ENCODE measurements around the gene WASF3. TPM values are rescaled to one million over a fixed set of nuclear protein-coding genes. Genes with fewer than 3 reads are reported as not detected.

WASF3 gene
- total RNA-seq, 1 experiment from 2014 or later = 3.4 TPM

- H3K27ac ChIP-seq (ENCODE audit: low read depth, low read length) = no peak overlapping the region
- H3K4me2 ChIP-seq (ENCODE audit: low read length) = no peak overlapping the region
- no peaks in the 10 kb centered on the region for H3K4me1 ChIP-seq (ENCODE audit: control insufficient read depth in 1 of 2, insufficient read depth in 2 of 2, low read length in 2 of 2)
- CTCF ChIA-PET = no interaction called here
- no peak for DNase-seq (ENCODE audit: low read depth, low spot score)
- intact Hi-C loops (cut with micrococcal nuclease) = no loop called here
- no peak overlapping the region for H3K4me3 ChIP-seq (replicated peaks in 1 of 2; ENCODE audit: low read depth in 1 of 2, low read length in 2 of 2)
- POLR2A ChIA-PET = no interaction called here
- no peak for TF ChIP-seq POLR2AphosphoS5 (IDR thresholded peaks at IDR 0.05; ENCODE audit: low read depth, low read length)
- no peak for TF ChIP-seq CEBPB (IDR thresholded peaks at IDR 0.05; ENCODE audit: low read depth)
- TF ChIP-seq SIN3A (IDR thresholded peaks at IDR 0.05; ENCODE audit: low read depth) = no peak
- no peak for TF ChIP-seq TCF7L2 (IDR thresholded peaks at IDR 0.05; ENCODE audit: borderline replicate concordance, extremely low read depth, insufficient read depth, insufficient read length)
- no peak for TF ChIP-seq SP1 (IDR thresholded peaks at IDR 0.05; ENCODE audit: low read depth)
- TF ChIP-seq, protein P1, sequence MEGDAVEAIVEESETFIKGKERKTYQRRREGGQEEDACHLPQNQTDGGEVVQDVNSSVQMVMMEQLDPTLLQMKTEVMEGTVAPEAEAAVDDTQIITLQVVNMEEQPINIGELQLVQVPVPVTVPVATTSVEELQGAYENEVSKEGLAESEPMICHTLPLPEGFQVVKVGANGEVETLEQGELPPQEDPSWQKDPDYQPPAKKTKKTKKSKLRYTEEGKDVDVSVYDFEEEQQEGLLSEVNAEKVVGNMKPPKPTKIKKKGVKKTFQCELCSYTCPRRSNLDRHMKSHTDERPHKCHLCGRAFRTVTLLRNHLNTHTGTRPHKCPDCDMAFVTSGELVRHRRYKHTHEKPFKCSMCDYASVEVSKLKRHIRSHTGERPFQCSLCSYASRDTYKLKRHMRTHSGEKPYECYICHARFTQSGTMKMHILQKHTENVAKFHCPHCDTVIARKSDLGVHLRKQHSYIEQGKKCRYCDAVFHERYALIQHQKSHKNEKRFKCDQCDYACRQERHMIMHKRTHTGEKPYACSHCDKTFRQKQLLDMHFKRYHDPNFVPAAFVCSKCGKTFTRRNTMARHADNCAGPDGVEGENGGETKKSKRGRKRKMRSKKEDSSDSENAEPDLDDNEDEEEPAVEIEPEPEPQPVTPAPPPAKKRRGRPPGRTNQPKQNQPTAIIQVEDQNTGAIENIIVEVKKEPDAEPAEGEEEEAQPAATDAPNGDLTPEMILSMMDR (IDR thresholded peaks at IDR 0.05 in 2 of 3, conservative IDR thresholded peaks at IDR 0.05 in 1 of 3; ENCODE audit: borderline replicate concordance in 1 of 3, insufficient read depth in 1 of 3, low read depth in 2 of 3, low read length in 2 of 3) = no peak
- TF ChIP-seq RAD21 (IDR thresholded peaks at IDR 0.05; ENCODE audit: low read depth) = no peak
- no peak for TF ChIP-seq POLR2A (IDR thresholded peaks at IDR 0.05; ENCODE audit: borderline replicate concordance, extremely low read depth, insufficient read depth, insufficient read length)
- no peak for TF ChIP-seq MAX (IDR thresholded peaks at IDR 0.05)
- no peak for TF ChIP-seq CBX3 (IDR thresholded peaks at IDR 0.05; ENCODE audit: low read depth)
- H3K27me3 ChIP-seq (ENCODE audit: insufficient read depth, low read length) = peaks cover 74% of the 10 kb centered on the region
- no peaks in the 10 kb centered on the region for H4K20me1 ChIP-seq (ENCODE audit: insufficient read depth)
- no peak overlapping the region for H2AFZ ChIP-seq (ENCODE audit: low read depth, low read length, poor library complexity, severe bottlenecking)
- no TSS peak for BruUV-seq (replicated peaks)
- H3K9me3 ChIP-seq (ENCODE audit: control insufficient read depth in 1 of 2, insufficient read depth in 1 of 2, low read depth in 1 of 2, low read length in 2 of 2) = no peaks in the 10 kb centered on the region
- H3K9me2 ChIP-seq (ENCODE audit: insufficient read depth) = no peaks in the 10 kb centered on the region
- no peaks in the 10 kb centered on the region for H3K36me3 ChIP-seq (ENCODE audit: control insufficient read depth in 1 of 2, insufficient read depth in 2 of 2, low read length in 2 of 2)
- ATAC-seq = no peak
- RAD21 ChIA-PET (ENCODE audit: low non-redundant PET in 1 of 2, low total read pairs in 2 of 2, uncharacterized antibody in 2 of 2, unreplicated experiment in 2 of 2) = no interaction called here
- H3K79me2 ChIP-seq (ENCODE audit: insufficient read depth, low read length) = no peaks in the 10 kb centered on the region
- no peak overlapping the region for H3K9ac ChIP-seq (ENCODE audit: low read length)
Observed at GRCh38 chr13:26587251-26587650, 29.8 kb downstream of the WASF3 start.
